HFFc6 (cell line): Measurements from ENCODE around the gene MAPKAPK5. TPM values are rescaled to one million over a fixed set of nuclear protein-coding genes. Genes with fewer than 3 reads are reported as not detected.

Experiments used
- DNase-seq: peaks from one replicate; pipeline ENCODE4 v3.0.0-alpha.2; 2018
- H3K27ac Mint-ChIP-seq: 2 replicates; pipeline ENCODE4 v1.8.0; 2020; ENCODE audit warnings: mild to moderate bottlenecking, mixed read lengths
- H3K27me3 Mint-ChIP-seq: 2 replicates; pipeline ENCODE4 v1.8.0; 2021; ENCODE audit warnings: mild to moderate bottlenecking, moderate library complexity, mixed read lengths; ENCODE audit not compliant: insufficient read depth
- H3K36me3 Mint-ChIP-seq: 2 replicates; pipeline ENCODE4 v1.8.0; 2021; ENCODE audit warnings: low read depth, mixed read lengths
- H3K4me1 Mint-ChIP-seq: 2 replicates; pipeline ENCODE4 v1.8.0; 2020; ENCODE audit warnings: low read depth, mixed read lengths
- H3K4me3 Mint-ChIP-seq: 2 replicates; pipeline ENCODE4 v1.8.0; 2020; ENCODE audit warnings: mild to moderate bottlenecking, moderate library complexity, mixed read lengths
- H3K9me3 Mint-ChIP-seq: 2 replicates; pipeline ENCODE4 v1.8.0; 2020; ENCODE audit warnings: mild to moderate bottlenecking, mixed read lengths
- CTCF ChIP-seq: fragments of 200-600 bp; sonication (generic); IDR thresholded peaks from 2 replicates; pipeline ENCODE4 v1.5.0; 2021; ENCODE audit warnings: antibody characterized with exemption, mild to moderate bottlenecking
- total RNA-seq, 6 experiments: library from RNA; stranded (reverse); fragmentation: NEBNext Ultra II Directional; extraction: Animal tissue kit (Norgen Biotek cat#: 25700); gene quantifications; 2 replicates in 1 of 6; 3 replicates in 5 of 6; pipeline ENCODE4 v1.2.3, GENCODE V29; 2021

The MAPKAPK5 gene
- total RNA-seq, 6 experiments from 2014 or later: 31.2 to 36.7 (median 34.1) TPM

- H3K4me3 Mint-ChIP-seq: no peak overlapping the region
- no peak for DNase-seq
- H3K27ac Mint-ChIP-seq: no peak overlapping the region
- no peaks in the 10 kb centered on the region; the same call in 1 of the 2 replicates for H3K27me3 Mint-ChIP-seq
- peaks cover 20% of the 10 kb centered on the region for H3K4me1 Mint-ChIP-seq
- no peaks in the 10 kb centered on the region for H3K9me3 Mint-ChIP-seq
- TF ChIP-seq CTCF: no peak
- H3K36me3 Mint-ChIP-seq: peaks cover 23% of the 10 kb centered on the region
Observed at GRCh38 chr12:111850526-111850925, 8.5 kb downstream of the MAPKAPK5 start.

GRCh38 chr12:111858186-111858585, 16.2 kb downstream of the MAPKAPK5 start:
- Mint-ChIP-seq H3K4me3 (no peak overlapping the region), H3K4me1 (no peaks in the 10 kb centered on the region), H3K36me3 (peaks cover 19% of the 10 kb centered on the region; the same call in 1 of the 2 replicates), H3K27ac (no peak overlapping the region), H3K9me3 (no peaks in the 10 kb centered on the region), H3K27me3 (no peaks in the 10 kb centered on the region)
- no peak for TF ChIP-seq CTCF
- no peak for DNase-seq

GRCh38 chr12:111858778-111859177, 16.8 kb downstream of the MAPKAPK5 start:
- no peaks in the 10 kb centered on the region for H3K9me3 Mint-ChIP-seq
- H3K27me3 Mint-ChIP-seq: no peaks in the 10 kb centered on the region
- peaks cover 19% of the 10 kb centered on the region; the same call in 1 of the 2 replicates for H3K36me3 Mint-ChIP-seq
- no peak for TF ChIP-seq CTCF
- H3K27ac Mint-ChIP-seq: no peak overlapping the region
- no peak overlapping the region for H3K4me3 Mint-ChIP-seq
- no peaks in the 10 kb centered on the region for H3K4me1 Mint-ChIP-seq
- DNase-seq: no peak

- Mint-ChIP-seq H3K27me3 (no peaks in the 10 kb centered on the region), H3K36me3 (0 out of 2 replicates have a peak, but pooled peaks cover 6% of the 10 kb centered on the region), H3K9me3 (no peaks in the 10 kb centered on the region), H3K4me1 (no peaks in the 10 kb centered on the region), H3K4me3 (no peak overlapping the region), H3K27ac (no peak overlapping the region)
- no peak for DNase-seq
- TF ChIP-seq CTCF: no peak
Observed at GRCh38 chr12:111864913-111865312, 22.9 kb downstream of the MAPKAPK5 start.

- H3K27ac Mint-ChIP-seq: no peak overlapping the region
- H3K4me1 Mint-ChIP-seq: no peaks in the 10 kb centered on the region
- H3K4me3 Mint-ChIP-seq: no peak overlapping the region
- no peak for TF ChIP-seq CTCF
- H3K36me3 Mint-ChIP-seq: peaks cover 26% of the 10 kb centered on the region
- no peak for DNase-seq
- no peaks in the 10 kb centered on the region for H3K9me3 Mint-ChIP-seq
- no peaks in the 10 kb centered on the region for H3K27me3 Mint-ChIP-seq
Observed at GRCh38 chr12:111867531-111867930, 25.5 kb downstream of the MAPKAPK5 start.
